ENCODE results near the gene SH3RF3.

Gene SH3RF3

DNA sequence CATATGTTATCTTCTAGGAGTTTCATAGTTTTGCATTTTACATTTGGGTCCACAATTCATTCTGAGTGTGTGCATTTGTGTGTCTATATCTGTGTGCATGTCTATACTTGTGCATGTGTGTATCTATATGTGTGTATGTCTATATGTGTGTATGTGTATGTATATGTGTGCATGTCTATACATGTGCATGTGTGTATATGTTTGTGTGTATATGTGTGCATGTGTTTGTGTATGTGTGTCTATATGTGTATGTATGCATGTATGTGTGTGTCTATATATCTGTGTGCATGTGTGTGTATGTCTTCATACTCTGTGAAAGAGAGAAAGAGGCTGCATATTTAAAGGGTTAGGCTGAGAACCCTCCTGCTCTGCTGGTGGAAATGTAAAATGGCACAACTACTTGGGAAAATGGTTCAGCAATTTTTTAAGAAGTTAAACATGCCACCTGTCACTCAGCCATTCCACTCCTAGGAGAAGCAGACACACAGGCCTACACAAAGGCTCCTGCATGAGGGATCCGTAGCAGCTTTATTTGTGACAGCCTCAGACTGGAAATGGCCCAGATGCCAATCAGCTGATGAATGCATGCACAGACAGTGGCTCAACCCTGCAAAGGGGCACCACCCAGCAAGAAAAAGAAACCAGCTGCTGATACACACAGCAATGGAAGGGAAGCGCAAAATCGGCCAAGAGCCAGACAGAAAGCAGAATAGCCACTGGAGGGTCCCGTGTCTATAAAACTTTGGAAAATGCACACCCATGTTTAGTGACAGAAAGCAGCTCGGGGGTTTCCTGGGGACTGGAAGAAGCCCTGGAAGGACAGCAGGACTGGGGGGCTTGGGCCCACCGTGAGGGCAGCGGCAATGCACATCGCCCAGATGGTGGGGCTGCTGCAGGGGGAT lies 337.9 kb downstream of the SH3RF3 start:
- DNase-seq, result no peak

DNA sequence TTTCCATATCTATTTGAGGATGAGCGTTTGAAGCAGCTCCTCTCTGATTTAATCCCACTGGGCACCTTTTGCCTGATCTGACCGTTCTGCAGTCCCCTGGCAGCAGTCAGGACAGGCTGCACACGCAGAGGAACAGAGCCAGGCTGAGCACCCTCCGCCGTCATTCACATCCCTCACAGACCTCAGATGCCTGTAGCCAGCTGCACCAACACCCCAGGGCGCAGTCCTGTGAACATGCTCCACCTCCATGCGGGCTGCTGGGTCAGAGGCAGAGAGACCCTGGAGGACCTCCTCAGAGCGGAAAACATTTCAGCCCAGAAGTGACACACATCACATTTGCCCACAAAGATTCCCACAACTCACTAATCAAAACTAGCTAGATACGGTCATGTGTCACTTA lies 338.7 kb downstream of the SH3RF3 start:
- DNase-seq, result no peak

DNA sequence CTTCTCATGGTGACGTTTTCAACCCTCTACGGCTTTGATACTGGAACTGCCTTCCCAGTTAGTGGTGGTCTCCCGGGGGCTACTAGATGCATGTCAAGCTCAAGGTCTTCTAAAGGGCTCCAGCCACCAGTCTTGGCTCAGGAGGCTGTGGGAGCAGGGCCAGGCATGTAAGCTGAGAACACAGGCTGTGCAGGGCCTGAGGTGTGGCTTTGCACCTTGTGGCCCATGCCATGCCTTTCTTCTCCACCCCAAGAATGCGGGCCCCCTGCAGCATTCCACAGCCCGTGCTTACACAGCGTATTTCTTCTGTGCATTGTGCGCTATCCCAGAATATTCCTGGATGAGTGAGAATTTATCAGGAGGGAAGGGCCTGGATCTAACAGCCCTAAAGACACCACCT lies 339.9 kb downstream of the SH3RF3 start:
- no peak for DNase-seq

DNA sequence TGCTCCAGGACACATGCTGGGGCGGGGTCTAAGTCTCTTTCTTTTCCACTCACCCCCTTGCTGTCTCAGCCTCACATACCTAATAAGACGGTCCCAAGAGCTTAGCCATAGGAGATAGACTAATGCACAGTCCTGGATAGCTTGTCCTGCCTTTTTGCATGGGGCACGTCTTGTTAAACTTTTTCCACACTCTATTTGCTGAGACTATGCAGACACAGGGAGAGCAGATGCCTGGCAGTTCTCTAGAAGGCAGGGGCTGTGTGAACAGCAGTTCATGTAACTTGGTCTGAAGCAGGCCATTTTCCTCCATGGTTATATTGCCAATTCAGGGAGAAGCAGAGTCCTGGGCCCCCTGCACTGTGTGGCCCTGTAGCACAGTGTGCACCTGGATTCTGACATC lies 342.7 kb downstream of the SH3RF3 start:
- no peak for DNase-seq

DNA sequence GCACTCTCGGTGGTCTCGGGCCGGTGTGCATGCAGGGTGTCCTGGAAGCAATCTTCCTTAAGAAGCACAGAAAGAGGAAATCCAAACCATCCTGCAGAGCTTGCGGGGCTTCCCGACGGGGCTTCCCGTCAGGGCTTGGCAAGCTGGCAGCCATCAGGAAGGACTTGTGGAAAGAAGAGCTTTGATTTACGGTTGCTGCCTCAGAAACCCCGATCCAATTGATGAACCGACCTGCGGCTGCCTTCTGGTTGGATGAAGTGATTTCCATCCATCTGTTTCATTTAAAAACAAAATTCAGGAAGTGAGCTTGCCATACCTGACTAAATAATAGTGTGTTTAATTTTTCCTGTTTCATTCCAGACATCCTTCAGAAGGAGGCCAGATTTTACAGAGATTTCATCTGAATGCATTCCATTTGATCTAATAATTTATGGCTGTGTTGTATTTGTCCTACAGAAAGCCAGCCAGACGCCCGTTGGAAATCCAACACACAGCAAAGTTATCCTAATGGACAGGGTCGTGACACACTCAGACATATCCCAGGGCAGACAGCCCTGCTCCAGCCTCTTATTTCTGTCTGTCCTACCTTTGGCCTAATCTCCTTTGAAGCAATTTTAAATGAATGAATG lies 343.4 kb downstream of the SH3RF3 start:
- no peak for DNase-seq

DNA sequence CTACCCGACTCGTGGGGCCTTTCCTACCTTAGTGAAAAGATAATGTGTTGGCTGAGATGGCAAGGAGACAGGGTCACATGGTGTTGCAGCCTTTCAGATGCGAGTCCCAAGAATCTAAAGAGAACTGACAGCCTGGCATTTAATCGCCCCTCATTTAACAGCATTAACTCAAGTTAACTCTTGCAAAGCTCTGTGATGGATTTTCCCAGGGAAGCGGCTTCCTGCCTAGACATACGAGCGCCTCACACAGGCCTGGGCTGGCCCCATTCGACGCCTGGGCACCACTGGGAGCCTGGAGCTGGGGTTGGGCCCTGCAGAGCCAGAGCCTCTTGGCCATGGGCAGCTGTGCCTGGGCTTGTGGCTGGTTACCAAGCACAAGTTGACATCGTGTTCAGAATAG lies 344.0 kb downstream of the SH3RF3 start:
- DNase-seq, result no peak

DNA sequence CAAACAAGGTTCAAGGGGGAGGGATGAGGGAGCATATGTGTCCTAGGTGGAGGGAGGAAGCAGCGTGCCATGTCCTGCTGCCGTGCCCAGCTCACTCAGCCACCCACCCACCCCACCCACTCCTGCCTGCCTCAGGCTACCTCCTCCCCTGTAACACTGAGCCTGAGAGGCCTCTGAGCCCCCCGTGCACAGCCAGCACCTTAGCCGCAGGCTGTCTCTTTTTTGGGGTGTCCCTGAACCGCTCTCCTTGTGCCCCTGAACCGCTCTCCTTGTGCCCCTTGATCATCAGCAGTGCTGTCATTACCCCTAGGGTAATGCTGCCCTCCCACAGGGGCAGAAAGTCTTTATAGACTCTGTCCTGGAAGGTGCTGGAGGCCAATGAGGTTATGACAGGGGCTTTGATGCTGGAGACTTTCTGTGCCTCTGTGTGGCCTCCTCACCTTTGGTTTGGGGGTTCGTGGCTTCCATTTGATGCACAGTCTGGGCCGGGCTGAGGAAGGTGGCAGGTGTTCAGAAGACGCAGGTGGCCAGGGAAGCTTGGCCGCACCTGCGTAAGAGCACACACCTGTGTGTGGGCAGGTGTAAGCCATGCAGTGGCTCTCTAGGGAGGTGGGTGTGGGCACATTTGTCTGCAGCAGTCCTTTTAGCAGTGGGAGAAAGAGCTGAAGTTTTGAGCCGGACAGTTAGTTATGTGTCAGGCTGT lies 344.8 kb downstream of the SH3RF3 start:
- no peak for DNase-seq

DNA sequence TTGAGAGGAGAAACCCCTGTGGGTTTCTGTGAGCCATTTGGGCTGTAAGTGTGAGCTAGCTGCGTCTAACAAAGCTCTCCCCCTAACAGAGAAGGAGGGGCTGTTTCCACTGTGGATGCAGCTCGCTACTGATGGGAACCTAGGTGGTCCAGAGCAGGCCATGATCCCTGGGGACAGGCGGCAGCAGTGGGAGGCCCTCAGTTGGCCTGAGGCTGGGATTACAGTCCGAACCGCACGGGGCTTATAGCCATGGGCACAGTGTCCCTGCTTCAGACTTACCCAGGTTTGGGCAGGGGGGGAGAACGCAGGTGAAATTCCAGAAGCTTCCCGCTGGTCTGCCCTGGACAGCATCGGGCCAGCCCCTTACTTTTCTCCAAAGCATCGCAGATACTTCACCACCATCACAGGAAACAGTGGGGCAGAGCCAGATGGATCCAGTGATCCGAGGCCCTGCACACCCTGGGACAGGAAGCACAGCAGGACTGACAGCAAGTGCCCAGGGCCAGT lies 345.4 kb downstream of the SH3RF3 start:
- no peak for DNase-seq

DNA sequence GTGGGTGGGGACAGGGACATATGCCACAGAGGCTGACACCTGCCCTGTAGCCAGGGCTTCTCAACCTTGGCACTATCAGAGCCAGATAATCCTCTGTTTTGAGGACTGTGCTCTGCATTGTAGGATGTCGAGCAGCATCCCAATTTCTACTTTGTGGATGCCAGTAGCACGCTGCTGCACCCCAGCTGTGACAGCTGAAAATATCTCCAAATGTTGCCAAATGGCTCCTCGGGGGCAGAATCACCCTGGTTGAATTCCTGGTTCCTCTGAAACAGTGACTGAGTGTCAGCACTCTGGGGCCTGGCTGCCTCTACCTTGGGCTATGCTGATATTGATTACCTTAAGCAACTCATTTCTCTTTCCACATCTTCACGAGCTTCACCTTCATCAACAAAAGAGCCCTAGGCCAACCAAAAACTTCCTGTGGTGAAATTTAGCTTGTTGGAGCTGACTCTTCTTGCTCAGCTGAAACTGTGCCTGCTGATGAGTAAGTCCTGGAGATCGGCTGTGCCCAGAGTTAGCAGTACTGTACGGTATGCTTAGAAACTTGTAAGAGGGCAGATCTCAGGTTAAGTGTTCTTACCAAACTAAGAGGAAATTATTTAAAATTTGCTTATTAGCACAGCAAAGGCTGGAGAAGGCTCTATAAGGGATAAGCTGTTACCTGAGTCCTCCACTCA lies 346.7 kb downstream of the SH3RF3 start:
- no peak for DNase-seq

DNA sequence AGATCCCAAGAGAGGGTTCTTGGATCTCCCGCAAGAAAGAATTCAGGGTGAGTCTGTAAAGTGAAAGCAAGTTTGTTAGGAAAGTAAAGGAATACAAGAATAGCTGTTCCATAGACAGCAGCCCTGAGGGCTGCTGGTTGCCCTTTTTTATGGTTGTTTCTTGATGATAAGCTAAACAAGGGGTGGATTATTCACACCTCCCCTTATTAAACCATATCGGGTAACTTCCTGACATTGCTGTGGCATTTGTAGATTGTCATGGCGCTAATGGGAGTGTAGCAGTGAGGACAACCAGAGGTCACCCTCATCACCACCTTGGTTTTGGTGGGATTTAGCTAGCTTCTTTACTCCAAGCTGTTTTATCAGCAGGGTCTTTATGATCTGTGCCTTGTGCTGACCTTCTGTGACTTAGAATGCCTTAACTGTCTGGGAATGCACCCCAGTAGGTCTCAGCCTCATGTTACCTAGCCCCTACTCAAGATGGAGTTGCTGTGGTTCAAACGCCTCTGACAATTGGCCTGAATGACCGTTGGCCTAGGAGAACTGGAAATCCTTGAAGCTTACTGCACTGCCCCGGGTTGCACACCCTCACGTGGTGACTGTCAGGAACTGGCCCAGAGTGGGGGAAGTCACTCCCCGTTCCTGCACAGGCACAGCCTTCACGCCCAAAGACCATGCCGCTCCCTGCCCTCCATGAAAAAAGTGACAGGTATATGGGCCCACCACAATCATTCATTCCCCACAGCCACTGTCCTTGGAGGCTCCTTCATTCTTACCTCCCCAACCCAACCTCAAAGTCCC lies 347.8 kb downstream of the SH3RF3 start:
- no peak for DNase-seq

DNA sequence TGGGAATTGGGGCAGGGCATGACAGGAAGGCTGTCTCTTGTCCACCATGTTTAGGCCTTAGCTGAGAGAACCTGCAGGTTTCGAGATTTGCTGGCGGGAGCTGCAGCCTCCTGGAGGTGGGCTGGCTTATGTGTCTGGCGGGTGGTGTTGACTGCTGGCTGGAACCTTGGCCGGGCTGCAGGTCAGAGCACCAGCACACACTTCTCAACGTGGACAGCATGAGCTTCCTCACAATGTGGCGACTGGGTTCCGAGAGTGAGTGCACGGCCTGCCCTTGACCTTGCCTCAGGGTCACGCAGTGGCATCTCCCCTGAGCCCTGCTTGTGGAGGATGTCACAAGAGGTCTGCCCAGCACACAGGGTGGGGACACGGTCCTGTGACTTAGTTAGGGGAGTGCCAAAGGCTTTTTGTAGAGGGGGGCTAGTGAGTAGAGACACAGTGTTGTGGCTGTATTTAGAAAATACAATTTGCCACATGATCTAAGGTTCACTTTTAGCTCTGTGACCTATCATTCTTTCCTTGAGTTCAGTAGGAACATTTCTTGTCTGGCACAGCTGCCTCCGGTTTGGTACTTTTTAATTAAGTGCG lies 350.0 kb downstream of the SH3RF3 start:
- no peak for DNase-seq

DNA sequence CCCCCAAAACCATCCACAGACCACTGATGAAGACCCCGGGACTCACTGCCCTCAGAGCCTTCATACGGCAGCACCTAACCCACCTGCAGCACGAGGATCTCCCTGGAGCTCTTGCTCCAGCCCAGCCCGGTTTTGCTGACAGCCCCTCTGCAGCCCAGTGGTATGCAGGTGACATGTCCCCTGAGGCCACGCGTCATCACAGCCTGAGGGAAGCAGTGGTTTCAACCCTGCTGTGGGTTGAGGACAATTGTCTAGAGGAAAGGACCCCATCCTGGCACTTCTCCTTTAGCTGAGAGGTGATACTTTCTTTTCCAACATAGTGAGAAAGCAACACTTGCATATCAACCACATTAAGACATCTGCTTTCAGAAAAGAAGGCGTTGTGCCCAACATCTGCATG lies 350.8 kb downstream of the SH3RF3 start:
- DNase-seq, result no peak

DNA sequence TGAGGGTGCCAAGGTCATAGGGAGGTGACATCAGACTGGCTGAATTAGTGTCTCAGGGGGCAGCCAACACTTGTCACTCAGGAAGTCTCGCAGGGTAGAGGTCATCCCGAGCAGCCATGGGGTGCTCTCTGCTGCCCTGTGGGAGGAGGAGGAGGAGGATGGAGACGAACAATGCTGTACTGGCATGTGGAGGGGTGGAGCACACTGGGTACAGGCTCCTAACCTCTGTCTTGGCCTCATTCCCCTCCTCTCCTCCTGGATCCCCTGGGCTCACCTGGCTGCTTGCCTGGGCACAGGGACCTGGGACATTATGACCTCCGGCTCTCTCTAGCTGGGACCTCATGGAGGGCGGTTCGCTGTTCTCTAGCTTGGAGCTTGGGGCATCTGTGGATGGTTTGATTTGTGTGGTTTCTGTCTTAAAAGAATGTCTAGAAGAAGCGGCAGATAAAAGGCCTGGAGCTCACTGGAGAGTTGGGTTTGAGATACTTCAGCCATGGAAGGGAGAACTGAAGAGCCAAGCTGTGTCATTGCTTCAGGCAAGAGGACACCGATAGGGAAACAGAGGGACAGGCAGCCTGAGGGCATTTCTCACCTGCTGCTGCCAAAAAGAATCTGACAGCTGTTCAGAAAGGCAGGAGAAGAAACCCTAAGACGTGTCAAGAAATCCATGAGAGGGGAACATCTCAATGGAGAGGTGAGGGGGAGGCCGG lies 351.6 kb downstream of the SH3RF3 start:
- DNase-seq, result no peak

DNA sequence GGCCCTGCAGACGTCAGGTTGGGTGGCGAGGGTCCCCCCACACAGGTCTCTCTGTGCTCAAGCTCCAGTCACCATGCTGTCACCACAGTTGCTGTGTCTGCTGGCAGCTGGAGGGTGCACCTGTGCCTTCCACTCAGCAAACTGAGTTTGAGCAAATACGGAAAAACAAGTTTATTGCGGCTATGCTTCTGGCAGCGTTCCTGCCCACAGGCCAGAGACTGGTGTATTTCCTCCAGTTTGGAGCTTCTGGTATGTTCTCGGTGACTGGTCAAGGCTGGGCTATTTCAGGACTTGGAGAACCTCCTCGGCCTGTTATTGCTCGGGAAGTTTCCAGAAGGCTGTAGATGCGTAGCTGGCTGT lies 352.2 kb downstream of the SH3RF3 start:
- no peak for DNase-seq

DNA sequence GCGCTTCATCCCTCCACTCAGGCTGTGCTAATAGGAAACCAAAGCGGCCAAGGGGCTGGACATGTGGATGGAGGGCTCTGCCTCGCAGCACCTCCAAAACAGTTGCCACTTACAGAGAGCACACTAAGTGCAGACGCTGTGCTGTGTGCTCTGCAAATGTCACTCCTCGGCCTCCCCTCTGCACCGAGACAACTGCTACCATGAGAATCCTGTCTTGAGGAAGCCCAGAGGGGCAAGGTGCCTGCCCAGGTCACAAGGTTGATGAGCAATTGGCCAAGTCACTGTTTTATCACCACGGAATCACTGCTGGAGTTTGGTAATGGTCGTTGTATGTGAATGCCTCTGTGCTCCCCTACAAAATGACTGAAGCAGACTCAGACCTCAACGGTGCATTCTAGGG lies 352.6 kb downstream of the SH3RF3 start:
- DNase-seq, result no peak

DNA sequence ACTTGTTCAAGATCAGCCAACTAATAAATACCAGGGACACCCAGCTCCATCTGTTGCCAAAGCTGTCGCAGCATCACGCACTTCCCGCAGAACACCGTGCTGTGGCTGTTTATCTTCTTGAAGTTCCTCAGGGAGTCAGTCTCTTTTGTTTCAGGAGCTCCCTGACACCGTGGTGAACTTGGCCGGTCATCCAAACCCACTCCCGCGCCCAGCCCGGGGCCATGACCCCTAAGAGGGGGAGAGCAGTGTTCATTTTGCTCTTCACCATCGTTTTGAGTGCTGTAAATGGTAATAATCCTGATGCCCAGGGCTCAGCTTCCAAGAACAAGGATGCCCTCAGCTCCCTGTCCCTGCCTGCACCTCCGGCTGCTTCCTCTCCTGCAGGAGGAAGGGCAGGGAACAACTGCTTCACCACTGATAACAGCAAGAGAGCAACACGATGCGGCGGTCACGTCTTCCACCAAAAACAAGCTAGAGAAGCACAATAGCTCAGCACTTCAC lies 353.4 kb downstream of the SH3RF3 start:
- no peak for DNase-seq

DNA sequence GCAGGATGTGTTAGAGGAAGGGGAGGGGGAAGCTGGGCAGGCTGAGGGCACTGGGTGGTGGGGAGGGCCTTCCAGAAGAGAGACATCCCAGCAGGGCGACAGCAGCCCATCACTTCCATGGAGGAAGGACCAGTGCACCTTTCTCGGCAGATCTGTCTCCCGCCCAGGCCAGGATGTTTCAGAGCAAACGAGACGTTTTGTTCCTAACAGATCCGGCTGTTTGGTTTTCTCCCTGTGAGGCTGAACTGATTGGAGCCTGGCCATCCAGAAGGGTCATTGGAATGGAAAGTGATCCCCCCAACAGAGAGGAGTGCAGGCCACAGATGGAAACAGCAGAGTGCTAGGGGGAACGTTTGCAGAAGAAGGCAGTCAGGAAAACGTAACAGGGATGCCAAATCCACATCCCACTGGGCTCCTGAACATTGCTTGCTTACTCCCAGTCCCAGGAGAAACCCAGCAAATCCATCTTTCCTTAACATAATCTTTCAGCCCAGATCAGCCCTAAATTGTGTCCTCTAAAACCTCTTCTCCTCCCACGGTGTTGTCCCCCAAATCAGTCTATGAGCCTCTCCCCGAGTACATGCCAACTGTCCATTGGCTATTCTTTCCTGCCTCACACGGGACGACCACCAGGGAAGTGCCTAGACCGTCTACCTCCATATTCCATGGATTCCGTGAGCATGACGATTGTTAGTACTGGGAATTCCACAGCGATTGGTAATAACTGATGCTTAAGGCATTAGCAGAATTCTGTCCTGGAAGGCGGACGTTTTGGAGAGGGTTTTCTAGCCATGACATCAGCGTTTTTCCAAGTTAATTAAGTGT lies 357.9 kb downstream of the SH3RF3 start:
- no peak for DNase-seq

DNA sequence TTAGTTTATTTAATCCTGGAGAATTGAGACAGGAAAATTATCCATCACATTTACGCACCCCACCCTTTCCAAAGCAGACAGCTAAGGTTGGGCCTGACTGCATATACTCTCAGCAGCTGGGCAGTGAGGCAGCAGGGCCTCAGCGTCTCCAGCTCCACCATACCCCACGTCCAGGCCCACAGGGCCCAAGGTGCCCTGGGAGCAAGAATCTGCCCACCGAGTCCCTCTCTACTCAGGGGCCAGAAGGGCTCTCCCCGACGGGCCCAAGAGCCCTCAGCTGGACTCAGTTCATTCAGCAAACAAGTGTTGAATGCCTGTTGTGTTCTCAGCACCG lies 358.5 kb downstream of the SH3RF3 start:
- no peak for DNase-seq

DNA sequence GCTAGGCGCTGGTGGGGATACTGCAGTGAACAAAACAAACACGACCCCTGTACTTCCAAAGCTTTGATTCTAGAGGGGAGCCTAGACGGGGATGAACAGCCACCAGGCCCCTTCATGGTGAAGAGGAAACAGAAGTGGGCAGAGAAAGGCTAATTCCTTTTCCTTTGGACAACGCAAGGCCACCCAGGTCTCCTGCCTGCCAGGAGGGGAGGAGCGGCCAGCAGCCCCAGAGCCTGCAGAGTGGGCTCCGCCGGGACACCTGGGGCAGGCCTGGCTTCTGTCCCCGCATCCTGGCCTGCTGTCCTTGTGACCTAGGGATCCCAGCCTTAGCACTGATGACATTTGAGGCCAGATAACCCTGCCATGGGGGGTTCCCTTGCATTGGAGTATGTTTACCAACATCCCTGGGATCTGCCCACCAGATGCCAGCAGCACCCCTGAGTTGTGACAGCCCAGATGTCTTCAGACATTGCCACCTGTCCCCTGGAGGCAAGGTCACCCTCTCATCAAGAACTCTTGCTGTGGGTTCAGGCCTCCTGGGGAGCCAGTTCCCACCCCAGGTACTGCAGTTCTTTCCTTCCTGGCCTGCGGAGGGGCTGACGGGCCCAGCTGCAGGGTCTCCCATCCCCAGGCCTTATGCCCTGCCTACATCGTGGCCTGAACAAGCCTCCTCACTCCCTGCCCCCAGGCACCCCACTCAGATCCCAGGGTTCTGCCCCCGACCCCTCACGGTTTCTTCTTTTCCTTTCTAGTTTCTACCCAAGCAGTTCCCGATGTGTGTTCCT lies 359.1 kb downstream of the SH3RF3 start:
- DNase-seq, result no peak
